ENCODE results near the gene CPA2. TPM values are rescaled to one million over a fixed set of nuclear protein-coding genes. Genes with fewer than 3 reads are reported as not detected.

Gene CPA2
- total and polyA plus RNA-seq, 2 experiments from 2014 or later, result not detected

DNA sequence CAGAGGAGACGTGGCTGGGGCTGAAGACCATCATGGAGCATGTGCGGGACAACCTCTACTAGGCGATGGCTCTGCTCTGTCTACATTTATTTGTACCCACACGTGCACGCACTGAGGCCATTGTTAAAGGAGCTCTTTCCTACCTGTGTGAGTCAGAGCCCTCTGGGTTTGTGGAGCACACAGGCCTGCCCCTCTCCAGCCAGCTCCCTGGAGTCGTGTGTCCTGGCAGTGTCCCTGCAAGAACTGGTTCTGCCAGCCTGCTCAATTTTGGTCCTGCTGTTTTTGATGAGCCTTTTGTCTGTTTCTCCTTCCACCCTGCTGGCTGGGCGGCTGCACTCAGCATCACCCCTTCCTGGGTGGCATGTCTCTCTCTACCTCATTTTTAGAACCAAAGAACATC lies 56.0 kb downstream of the CPA2 start (continued):
- TF ChIP-seq, protein P1, sequence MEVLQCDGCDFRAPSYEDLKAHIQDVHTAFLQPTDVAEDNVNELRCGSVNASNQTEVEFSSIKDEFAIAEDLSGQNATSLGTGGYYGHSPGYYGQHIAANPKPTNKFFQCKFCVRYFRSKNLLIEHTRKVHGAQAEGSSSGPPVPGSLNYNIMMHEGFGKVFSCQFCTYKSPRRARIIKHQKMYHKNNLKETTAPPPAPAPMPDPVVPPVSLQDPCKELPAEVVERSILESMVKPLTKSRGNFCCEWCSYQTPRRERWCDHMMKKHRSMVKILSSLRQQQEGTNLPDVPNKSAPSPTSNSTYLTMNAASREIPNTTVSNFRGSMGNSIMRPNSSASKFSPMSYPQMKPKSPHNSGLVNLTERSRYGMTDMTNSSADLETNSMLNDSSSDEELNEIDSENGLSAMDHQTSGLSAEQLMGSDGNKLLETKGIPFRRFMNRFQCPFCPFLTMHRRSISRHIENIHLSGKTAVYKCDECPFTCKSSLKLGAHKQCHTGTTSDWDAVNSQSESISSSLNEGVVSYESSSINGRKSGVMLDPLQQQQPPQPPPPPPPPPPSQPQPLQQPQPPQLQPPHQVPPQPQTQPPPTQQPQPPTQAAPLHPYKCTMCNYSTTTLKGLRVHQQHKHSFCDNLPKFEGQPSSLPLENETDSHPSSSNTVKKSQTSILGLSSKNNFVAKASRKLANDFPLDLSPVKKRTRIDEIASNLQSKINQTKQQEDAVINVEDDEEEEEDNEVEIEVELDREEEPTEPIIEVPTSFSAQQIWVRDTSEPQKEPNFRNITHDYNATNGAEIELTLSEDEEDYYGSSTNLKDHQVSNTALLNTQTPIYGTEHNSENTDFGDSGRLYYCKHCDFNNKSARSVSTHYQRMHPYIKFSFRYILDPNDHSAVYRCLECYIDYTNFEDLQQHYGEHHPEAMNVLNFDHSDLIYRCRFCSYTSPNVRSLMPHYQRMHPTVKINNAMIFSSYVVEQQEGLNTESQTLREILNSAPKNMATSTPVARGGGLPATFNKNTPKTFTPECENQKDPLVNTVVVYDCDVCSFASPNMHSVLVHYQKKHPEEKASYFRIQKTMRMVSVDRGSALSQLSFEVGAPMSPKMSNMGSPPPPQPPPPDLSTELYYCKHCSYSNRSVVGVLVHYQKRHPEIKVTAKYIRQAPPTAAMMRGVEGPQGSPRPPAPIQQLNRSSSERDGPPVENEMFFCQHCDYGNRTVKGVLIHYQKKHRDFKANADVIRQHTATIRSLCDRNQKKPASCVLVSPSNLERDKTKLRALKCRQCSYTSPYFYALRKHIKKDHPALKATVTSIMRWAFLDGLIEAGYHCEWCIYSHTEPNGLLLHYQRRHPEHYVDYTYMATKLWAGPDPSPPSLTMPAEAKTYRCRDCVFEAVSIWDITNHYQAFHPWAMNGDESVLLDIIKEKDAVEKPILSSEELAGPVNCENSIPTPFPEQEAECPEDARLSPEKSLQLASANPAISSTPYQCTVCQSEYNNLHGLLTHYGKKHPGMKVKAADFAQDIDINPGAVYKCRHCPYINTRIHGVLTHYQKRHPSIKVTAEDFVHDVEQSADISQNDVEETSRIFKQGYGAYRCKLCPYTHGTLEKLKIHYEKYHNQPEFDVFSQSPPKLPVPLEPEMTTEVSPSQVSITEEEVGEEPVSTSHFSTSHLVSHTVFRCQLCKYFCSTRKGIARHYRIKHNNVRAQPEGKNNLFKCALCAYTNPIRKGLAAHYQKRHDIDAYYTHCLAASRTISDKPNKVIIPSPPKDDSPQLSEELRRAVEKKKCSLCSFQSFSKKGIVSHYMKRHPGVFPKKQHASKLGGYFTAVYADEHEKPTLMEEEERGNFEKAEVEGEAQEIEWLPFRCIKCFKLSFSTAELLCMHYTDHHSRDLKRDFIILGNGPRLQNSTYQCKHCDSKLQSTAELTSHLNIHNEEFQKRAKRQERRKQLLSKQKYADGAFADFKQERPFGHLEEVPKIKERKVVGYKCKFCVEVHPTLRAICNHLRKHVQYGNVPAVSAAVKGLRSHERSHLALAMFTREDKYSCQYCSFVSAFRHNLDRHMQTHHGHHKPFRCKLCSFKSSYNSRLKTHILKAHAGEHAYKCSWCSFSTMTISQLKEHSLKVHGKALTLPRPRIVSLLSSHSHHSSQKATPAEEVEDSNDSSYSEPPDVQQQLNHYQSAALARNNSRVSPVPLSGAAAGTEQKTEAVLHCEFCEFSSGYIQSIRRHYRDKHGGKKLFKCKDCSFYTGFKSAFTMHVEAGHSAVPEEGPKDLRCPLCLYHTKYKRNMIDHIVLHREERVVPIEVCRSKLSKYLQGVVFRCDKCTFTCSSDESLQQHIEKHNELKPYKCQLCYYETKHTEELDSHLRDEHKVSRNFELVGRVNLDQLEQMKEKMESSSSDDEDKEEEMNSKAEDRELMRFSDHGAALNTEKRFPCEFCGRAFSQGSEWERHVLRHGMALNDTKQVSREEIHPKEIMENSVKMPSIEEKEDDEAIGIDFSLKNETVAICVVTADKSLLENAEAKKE (CRISPR knock-in tag; IDR thresholded peaks at IDR 0.05), result no peak
- TF ChIP-seq ZNF114 (CRISPR knock-in tag; IDR thresholded peaks at IDR 0.05) (no peak), JUNB (IDR thresholded peaks at IDR 0.05; ENCODE audit: unreplicated experiment) (no peak), NANOG (IDR thresholded peaks at IDR 0.05; ENCODE audit: borderline replicate concordance) (no peak)

DNA sequence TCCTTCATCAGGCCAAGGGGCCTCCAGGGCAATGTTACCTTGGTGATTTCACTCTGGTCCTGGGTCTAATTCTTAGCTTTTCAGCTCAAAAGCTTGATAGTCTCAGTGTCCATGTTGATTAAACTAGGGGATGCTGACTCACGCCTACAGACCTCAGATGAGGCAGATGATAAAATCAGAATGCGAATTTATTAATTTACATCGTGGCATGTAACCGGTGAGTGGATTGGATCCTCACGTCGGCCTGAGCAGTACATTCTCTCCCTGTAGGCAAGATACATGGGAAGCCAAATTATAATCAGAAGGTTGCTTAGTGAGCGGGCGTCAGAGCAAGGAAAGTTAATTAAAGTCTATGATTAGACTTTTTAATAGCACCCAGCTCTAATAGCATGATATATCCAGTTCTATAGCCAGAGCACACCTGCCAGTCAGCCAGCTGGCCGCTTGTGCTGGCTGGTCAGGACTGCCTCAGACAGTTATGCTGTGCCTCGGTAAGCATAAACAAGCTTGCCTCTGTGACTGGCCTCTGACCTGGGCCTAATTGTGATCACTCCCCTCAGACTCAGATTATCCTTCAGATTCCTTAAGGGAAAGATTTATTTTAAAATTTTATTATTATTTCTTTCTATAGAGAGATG lies 57.8 kb downstream of the CPA2 start:
- ATAC-seq, result no peak
- H3K4me3 ChIP-seq, result no peak overlapping the region

More for the DNA sequence above, 57.8 kb downstream of the CPA2 start:
- no peaks in the 10 kb centered on the region for H3K27me3 ChIP-seq (ENCODE audit: insufficient read depth)
- Mint-ChIP-seq H3K36me3 (ENCODE audit: low read depth) (no peaks in the 10 kb centered on the region), H3K9me3 (no peaks in the 10 kb centered on the region; the same call in 2 of the 3 replicates), H3K4me1 (peaks cover 15% of the 10 kb centered on the region), H3K27ac (no peak overlapping the region), H3K27me3 (ENCODE audit: insufficient read depth, low read depth, poor library complexity) (no peaks in the 10 kb centered on the region), H3K4me3 (no peak overlapping the region)
- no peak for DNase-seq (ENCODE audit: low spot score)
- no peaks in the 10 kb centered on the region for H3K36me3 ChIP-seq (ENCODE audit: insufficient read depth)
- no peak overlapping the region for H3K27ac ChIP-seq (ENCODE audit: low read depth)
- H3K9me2 ChIP-seq (ENCODE audit: insufficient read depth), result peaks cover 5% of the 10 kb centered on the region; the same call in 1 of the 2 replicates
- H4K20me1 ChIP-seq (replicated peaks; ENCODE audit: insufficient read depth), result no peaks in the 10 kb centered on the region
- H3K79me2 ChIP-seq (replicated peaks; ENCODE audit: insufficient read depth), result no peaks in the 10 kb centered on the region
- H3K4me2 ChIP-seq, result no peak overlapping the region
- H2AFZ ChIP-seq, result no peak overlapping the region
- H3K4me1 ChIP-seq (ENCODE audit: insufficient read depth), result no peaks in the 10 kb centered on the region
- TF ChIP-seq, protein P1 (CRISPR knock-in tag; IDR thresholded peaks at IDR 0.05), result no peak
- TF ChIP-seq CTCF (conservative IDR thresholded peaks at IDR 0.05; ENCODE audit: low read depth in 2 of 2), result no peak
- H3F3A ChIP-seq (replicated peaks; ENCODE audit: low read depth), result no peaks in the 10 kb centered on the region
